Stomach smooth muscle (tissue), 2 donors: ENCODE results near the gene HAT1.
"Not testable (repeated sequence)": the region's sequence is repeated elsewhere in the genome, so short reads cannot be mapped to it uniquely, and the experiment has no call there.

Experiments
- H3K27ac ChIP-seq: one replicate; pipeline ENCODE4 v1.7.0; 2013; ENCODE audit warnings: mild to moderate bottlenecking, low read length, inconsistent platforms
- H3K27me3 ChIP-seq, 2 donors: one replicate each; pipeline ENCODE4 v1.7.0; 2013; ENCODE audit warnings: low read length in 2 of 2; ENCODE audit not compliant: insufficient read depth in 2 of 2, control insufficient read depth in 1 of 2
- H3K36me3 ChIP-seq, 2 donors: one replicate each; pipeline ENCODE4 v1.7.0; 2013; ENCODE audit warnings: low read length in 2 of 2; ENCODE audit not compliant: control insufficient read depth in 2 of 2, insufficient read depth in 2 of 2
- H3K4me1 ChIP-seq: one replicate; pipeline ENCODE4 v1.7.0; 2013; ENCODE audit warnings: low read length; ENCODE audit not compliant: control insufficient read depth, insufficient read depth
- H3K4me3 ChIP-seq, 2 donors: one replicate each; pipeline ENCODE4 v1.7.0; 2013; ENCODE audit warnings: low read length in 2 of 2
- H3K9ac ChIP-seq, 2 donors: one replicate each; pipeline ENCODE4 v1.7.0; 2013; ENCODE audit warnings: low read length in 2 of 2, mild to moderate bottlenecking in 1 of 2
- H3K9me3 ChIP-seq, 2 donors: one replicate each; pipeline ENCODE4 v1.7.0; 2013; ENCODE audit warnings: low read length in 2 of 2; ENCODE audit not compliant: control insufficient read depth in 2 of 2
- donor health status: healthy.
- donor health status: Pancreatic carcinoma.

Gene HAT1

GRCh38 chr2:171893196-171893823 lies 29.0 kb upstream of the HAT1 start:
- Histone ChIP-seq H3K9ac (peak overlapping the region; percentile 82 to 91), H3K9me3 (no peaks in the 10 kb centered on the region), H3K4me1 (peaks cover 3% of the 10 kb centered on the region), H3K4me3 (peak overlapping the region; percentile 85 to 99), H3K27ac (peak overlapping the region; percentile 74), H3K36me3 (peaks cover 0 to 5% of the 10 kb centered on the region in 2 donors), H3K27me3 (no peaks in the 10 kb centered on the region)

GRCh38 chr2:171893824-171894611 lies 28.2 kb upstream of the HAT1 start, which contains the start of gene SLC25A12:
TSS of gene SLC25A12 (minus strand) at chr2:171894244. CDS start at chr2:171894214, 30 bp downstream.
- Histone ChIP-seq H3K27ac (peak within 1 kb of the TSS; percentile 74), H3K9me3 (no peaks in the 10 kb centered on the region), H3K9ac (peak within 1 kb of the TSS; percentile 82 to 91), H3K36me3 (peaks cover 0 to 5% of the 10 kb centered on the region in 2 donors), H3K4me1 (peaks cover 3% of the 10 kb centered on the region), H3K27me3 (no peaks in the 10 kb centered on the region), H3K4me3 (peak within 1 kb of the TSS; percentile 85 to 99)

GRCh38 chr2:171894612-171894947 lies 27.7 kb upstream of the HAT1 start:
- Histone ChIP-seq H3K27ac (peak overlapping the region; percentile 74), H3K36me3 (peaks cover 0 to 5% of the 10 kb centered on the region in 2 donors), H3K4me1 (peaks cover 3% of the 10 kb centered on the region), H3K9me3 (no peaks in the 10 kb centered on the region), H3K4me3 (peak overlapping the region; percentile 85 to 99), H3K27me3 (no peaks in the 10 kb centered on the region), H3K9ac (peak overlapping the region; percentile 82 to 91)

- no peaks in the 10 kb centered on the region for H3K36me3 ChIP-seq
- no peaks in the 10 kb centered on the region for H3K9me3 ChIP-seq
- no peak overlapping the region for H3K27ac ChIP-seq
- no peak overlapping the region for H3K9ac ChIP-seq
- no peak overlapping the region for H3K4me3 ChIP-seq
- H3K27me3 ChIP-seq, result no peaks in the 10 kb centered on the region
- peaks cover 3% of the 10 kb centered on the region for H3K4me1 ChIP-seq
These were observed 26.5 kb upstream of the HAT1 start for GRCh38 chr2:171895786-171896185.

GRCh38 chr2:171899623-171900282 lies 22.5 kb upstream of the HAT1 start:
- not testable (repeated sequence) for H3K36me3 ChIP-seq, H3K9ac ChIP-seq, H3K27ac ChIP-seq, H3K4me3 ChIP-seq, H3K9me3 ChIP-seq, H3K4me1 ChIP-seq, H3K27me3 ChIP-seq

GRCh38 chr2:171902840-171903420 lies 19.3 kb upstream of the HAT1 start:
- H3K36me3 ChIP-seq, result no peaks in the 10 kb centered on the region
- H3K27me3 ChIP-seq, result no peaks in the 10 kb centered on the region
- no peak overlapping the region for H3K27ac ChIP-seq
- no peaks in the 10 kb centered on the region for H3K4me1 ChIP-seq
- no peak overlapping the region for H3K9ac ChIP-seq
- no peak overlapping the region for H3K4me3 ChIP-seq
- H3K9me3 ChIP-seq, result no peaks in the 10 kb centered on the region

- H3K27me3 ChIP-seq, result no peaks in the 10 kb centered on the region
- H3K4me1 ChIP-seq, result no peaks in the 10 kb centered on the region
- H3K4me3 ChIP-seq, result no peak overlapping the region
- H3K36me3 ChIP-seq, result no peaks in the 10 kb centered on the region
- H3K27ac ChIP-seq, result no peak overlapping the region
- H3K9ac ChIP-seq, result no peak overlapping the region
- H3K9me3 ChIP-seq, result no peaks in the 10 kb centered on the region
These were observed 14.0 kb upstream of the HAT1 start for GRCh38 chr2:171908235-171908634.

- no peaks in the 10 kb centered on the region for H3K9me3 ChIP-seq
- H3K9ac ChIP-seq, result no peak overlapping the region
- no peaks in the 10 kb centered on the region for H3K36me3 ChIP-seq
- H3K4me1 ChIP-seq, result no peaks in the 10 kb centered on the region
- H3K4me3 ChIP-seq, result no peak overlapping the region
- H3K27me3 ChIP-seq, result no peaks in the 10 kb centered on the region
- H3K27ac ChIP-seq, result no peak overlapping the region
These were observed 13.0 kb upstream of the HAT1 start for GRCh38 chr2:171909266-171909665.

- H3K4me1 ChIP-seq, result no peaks in the 10 kb centered on the region
- H3K4me3 ChIP-seq, result no peak overlapping the region
- no peak overlapping the region for H3K27ac ChIP-seq
These were observed 11.8 kb upstream of the HAT1 start for GRCh38 chr2:171910494-171910893.

GRCh38 chr2:171913517-171913916 lies 8.7 kb upstream of the HAT1 start:
- Histone ChIP-seq H3K9me3 (no peaks in the 10 kb centered on the region), H3K36me3 (no peaks in the 10 kb centered on the region), H3K27ac (no peak overlapping the region), H3K9ac (no peak overlapping the region), H3K4me3 (no peak overlapping the region), H3K4me1 (no peaks in the 10 kb centered on the region), H3K27me3 (no peaks in the 10 kb centered on the region)

More at GRCh38 chr2:171910494-171910893, 11.8 kb upstream of the HAT1 start:
- Histone ChIP-seq H3K36me3 (no peaks in the 10 kb centered on the region), H3K27me3 (no peaks in the 10 kb centered on the region), H3K9ac (no peak overlapping the region), H3K9me3 (no peaks in the 10 kb centered on the region)
